Stimulated activated naive CD8-positive, alpha-beta T cell treated with anti-CD3 and anti-CD28 coated beads, Interleukin-15, amount 100 ng/mL, for 72 hours (primary cell): ENCODE data around the gene ELP2.

Experiments used
- ATAC-seq: fragments of 150-1000 bp; cut with Tn5 transposase; 2 replicates; pipeline ENCODE4 v1.10.0; 2021; ENCODE audit warnings: mild to moderate bottlenecking, moderate library complexity
- DNase-seq, 2 donors: peaks; one replicate each; pipeline ENCODE4 v3.0.0; 2021 to 2022
- H3K27ac Mint-ChIP-seq, 2 donors: one replicate each; pipeline ENCODE4 v1.8.0; 2022; ENCODE audit warnings: mild to moderate bottlenecking in 2 of 2, mixed read lengths in 2 of 2, moderate library complexity in 2 of 2
- H3K27me3 Mint-ChIP-seq: one replicate; pipeline ENCODE4 v1.8.0; 2022; ENCODE audit warnings: mixed read lengths
- H3K4me1 Mint-ChIP-seq: one replicate; pipeline ENCODE4 v1.8.0; 2022; ENCODE audit warnings: mild to moderate bottlenecking, mixed read lengths
- H3K4me3 Mint-ChIP-seq, 2 donors: one replicate each; pipeline ENCODE4 v1.8.0; 2022; ENCODE audit warnings: mild to moderate bottlenecking in 2 of 2, mixed read lengths in 2 of 2, moderate library complexity in 1 of 2
- H3K9me3 Mint-ChIP-seq, 2 donors: one replicate each; pipeline ENCODE4 v1.8.0; 2022; ENCODE audit warnings: mixed read lengths in 2 of 2

Gene ELP2

GRCh38 chr18:36187826-36188721 is 58.4 kb downstream of the ELP2 start:
- DNase-seq (no peak), ATAC-seq (peak; percentile 3)
- Mint-ChIP-seq H3K9me3 (no peaks in the 10 kb centered on the region), H3K27ac (no peak overlapping the region), H3K4me3 (peak overlapping the region; percentile 72 to 82), H3K4me1 (peaks cover 14% of the 10 kb centered on the region), H3K27me3 (peaks cover 40% of the 10 kb centered on the region)

DNA sequence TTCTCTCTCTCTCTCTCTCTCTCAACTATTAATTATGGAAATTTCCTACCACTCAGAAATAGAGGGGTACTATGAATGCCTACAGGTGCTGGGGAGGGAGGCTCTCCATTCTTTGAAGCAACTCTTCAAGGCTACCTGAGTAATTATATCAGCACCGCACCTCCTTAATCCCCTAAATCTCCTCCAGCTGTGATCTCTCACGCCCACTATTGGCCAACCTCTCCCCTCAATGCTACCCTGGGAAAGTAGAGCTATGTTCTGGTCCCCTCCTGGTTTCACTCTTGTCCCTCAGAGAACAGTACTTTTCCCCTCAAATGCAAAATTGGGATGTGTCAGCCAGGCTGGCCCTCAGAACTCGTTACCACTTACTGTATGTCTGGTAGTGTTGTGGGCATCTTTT is 59.2 kb downstream of the ELP2 start:
- peaks cover 14% of the 10 kb centered on the region for H3K4me1 Mint-ChIP-seq
- H3K27me3 Mint-ChIP-seq: peaks cover 40% of the 10 kb centered on the region
- H3K9me3 Mint-ChIP-seq: no peaks in the 10 kb centered on the region
- DNase-seq (no peak), ATAC-seq (no peak)
- H3K4me3 Mint-ChIP-seq: peak overlapping the region in 1 of 2 donors; percentile 25
- peak overlapping the region in 1 of 2 donors; percentile 22 for H3K27ac Mint-ChIP-seq

GRCh38 chr18:36189486-36189885 is 59.8 kb downstream of the ELP2 start:
- peaks cover 14% of the 10 kb centered on the region for H3K4me1 Mint-ChIP-seq
- H3K4me3 Mint-ChIP-seq: no peak overlapping the region
- ATAC-seq (no peak), DNase-seq (no peak)
- no peaks in the 10 kb centered on the region for H3K9me3 Mint-ChIP-seq
- peaks cover 41% of the 10 kb centered on the region for H3K27me3 Mint-ChIP-seq
- no peak overlapping the region for H3K27ac Mint-ChIP-seq

DNA sequence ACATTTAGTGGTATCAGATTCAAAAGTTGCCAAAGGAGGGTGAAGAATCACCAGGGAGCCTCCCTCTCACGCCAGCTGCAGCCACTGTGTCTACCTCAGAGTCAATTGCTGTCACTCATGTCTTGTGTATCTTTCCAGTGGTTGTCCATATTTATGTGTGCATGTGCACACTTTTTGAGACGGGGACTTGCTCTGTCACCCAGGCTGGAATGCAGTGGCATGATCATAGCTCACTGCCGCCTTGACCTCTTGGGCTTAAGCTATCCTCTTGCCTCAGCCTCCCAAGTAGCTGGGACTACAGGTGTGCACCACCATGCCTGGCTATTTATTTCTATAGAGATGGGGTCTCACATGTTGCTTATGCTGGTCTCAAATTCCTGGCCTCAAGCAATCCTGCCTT is 61.6 kb downstream of the ELP2 start:
- H3K27me3 Mint-ChIP-seq: peaks cover 50% of the 10 kb centered on the region
- no peak overlapping the region for H3K27ac Mint-ChIP-seq
- H3K4me1 Mint-ChIP-seq: peaks cover 14% of the 10 kb centered on the region
- DNase-seq (no peak), ATAC-seq (no peak)
- no peaks in the 10 kb centered on the region for H3K9me3 Mint-ChIP-seq
- H3K4me3 Mint-ChIP-seq: no peak overlapping the region

DNA sequence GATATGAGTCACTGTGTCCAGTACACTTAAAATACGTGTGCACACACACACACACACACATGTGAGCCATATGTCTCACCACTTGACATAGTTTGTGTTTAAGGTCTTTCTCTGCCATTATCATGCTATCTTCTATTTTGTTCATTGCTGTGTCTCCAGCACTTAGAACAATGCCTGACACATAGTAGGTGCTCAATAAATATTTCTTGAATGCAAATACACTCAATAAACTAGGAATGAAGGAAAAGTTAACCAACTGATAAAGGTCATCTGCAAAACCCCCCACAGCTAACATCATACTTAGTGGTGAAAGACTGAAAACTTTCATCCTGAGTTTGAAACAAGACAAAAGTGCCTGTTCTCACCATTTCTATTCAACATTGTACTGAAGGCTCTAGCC is 62.0 kb downstream of the ELP2 start:
- ATAC-seq (no peak), DNase-seq (no peak)
- Mint-ChIP-seq H3K4me3 (no peak overlapping the region), H3K27me3 (peaks cover 50% of the 10 kb centered on the region), H3K9me3 (no peaks in the 10 kb centered on the region), H3K4me1 (peaks cover 14% of the 10 kb centered on the region), H3K27ac (no peak overlapping the region)

DNA sequence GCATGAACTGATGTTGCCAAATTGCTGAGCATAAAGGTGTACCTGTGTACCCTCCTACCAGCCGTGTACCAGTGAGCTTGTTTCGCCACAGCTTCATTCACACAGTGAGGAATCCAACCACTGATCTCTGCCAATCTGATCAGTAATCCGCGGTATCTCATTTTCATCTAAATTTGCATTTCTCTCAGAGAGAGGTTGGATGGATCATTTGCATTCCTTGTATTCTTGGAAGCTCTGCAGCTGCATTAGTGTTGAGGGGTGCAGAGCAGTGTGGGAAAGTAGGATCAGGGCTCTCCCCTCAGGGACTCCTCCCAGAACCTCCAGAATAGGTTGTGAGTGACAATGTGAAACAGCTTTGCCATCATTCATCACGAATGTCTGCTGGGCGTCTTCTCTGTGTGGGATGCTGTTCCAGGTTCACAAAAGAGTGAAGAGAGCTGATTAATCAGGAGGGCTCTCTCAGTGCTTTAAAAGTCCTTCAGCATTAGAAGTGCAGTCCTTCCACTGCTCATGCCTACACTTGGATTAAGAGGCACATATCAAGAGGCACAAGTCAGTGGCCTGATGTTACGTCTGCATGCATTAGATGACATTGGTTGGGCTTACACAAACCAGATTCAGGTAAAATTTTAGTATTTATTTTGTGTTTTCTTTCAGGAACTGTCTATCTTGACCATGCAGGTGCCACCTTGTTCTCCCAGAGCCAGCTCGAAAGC is 65.1 kb downstream of the ELP2 start:
- Mint-ChIP-seq H3K4me3 (no peak overlapping the region), H3K4me1 (no peaks in the 10 kb centered on the region), H3K27me3 (peaks cover 28% of the 10 kb centered on the region), H3K27ac (no peak overlapping the region), H3K9me3 (no peaks in the 10 kb centered on the region)
- ATAC-seq: no peak
- DNase-seq: no peak

DNA sequence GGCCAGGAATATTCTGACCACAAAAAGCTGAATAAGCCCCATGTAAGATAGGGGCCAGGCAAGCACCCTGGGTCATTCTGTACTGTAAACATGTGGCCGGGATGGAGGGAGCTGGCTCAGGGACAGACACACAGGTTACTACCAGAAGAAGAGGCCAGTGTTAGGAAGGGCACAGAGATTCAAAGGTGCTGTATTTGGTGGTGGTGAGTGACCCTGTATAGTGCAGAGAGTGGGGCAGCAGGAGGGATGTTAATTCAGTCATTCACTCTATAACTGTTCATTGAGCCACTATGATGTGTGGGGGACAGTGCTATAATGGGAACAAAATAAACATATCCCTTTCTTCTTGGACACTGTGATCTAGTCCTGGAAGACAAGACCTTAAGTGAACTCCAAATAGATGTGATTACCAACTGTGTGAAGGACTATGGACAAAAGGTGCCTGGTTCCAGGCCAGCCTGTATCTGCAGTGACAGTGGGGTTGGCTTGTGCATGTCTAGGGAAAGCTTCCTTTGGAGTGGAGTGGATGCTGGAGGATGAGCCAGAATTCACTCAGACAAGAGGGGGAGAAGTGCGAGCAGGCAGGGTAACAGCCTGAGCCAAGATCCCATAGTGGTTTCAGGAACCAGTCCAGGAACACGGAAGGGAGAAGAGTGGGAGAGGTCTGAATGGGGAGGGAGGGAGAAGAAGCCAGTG is 65.9 kb downstream of the ELP2 start:
- H3K9me3 Mint-ChIP-seq: no peaks in the 10 kb centered on the region

DNA sequence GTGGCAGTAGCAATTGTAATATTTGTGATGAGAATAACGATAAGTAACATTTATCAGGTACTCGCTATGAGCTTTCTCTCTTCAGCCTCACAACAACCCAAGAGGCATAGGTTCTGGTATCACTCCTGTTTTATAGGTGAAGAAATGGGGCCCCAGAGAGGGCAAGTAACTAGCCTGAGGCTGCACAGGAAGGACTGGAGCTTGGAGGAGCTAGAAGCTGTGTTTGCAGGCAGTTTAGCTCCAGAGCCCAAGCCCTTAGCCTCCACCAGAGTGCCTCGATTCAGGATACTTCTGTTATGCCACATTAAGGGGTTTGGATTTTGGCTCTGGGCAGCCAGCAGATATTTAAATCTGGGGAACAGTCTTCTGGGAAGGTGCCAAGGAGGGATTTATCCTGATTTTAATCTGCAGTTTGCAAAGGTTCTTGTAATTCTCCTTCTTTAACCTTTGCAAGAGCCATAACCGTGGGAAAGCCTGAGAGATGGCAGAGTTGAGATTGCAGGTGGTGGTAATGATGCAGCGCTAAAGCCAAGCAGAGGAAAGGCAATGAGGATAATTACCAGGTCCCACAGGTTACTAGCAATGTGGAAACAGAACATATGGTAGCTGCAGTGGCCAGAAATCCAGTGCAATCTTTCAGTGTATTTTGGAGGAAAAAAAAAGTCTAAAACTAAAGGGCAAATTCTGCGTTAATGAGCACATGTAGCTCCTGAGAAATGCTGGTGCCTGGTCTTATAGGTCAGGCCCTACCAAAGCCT is 66.7 kb downstream of the ELP2 start:
- Mint-ChIP-seq H3K4me1 (no peaks in the 10 kb centered on the region), H3K27me3 (peaks cover 18% of the 10 kb centered on the region), H3K4me3 (no peak overlapping the region), H3K9me3 (no peaks in the 10 kb centered on the region), H3K27ac (no peak overlapping the region)
- DNase-seq: no peak
- ATAC-seq: no peak

More for the DNA sequence above, 65.9 kb downstream of the ELP2 start:
- no peak for ATAC-seq
- Mint-ChIP-seq H3K27ac (peak overlapping the region in 1 of 2 donors; percentile 83), H3K4me1 (no peaks in the 10 kb centered on the region), H3K4me3 (no peak overlapping the region), H3K27me3 (peaks cover 22% of the 10 kb centered on the region)
- no peak for DNase-seq

- H3K4me3 Mint-ChIP-seq: no peak overlapping the region
- H3K27ac Mint-ChIP-seq: no peak overlapping the region
- ATAC-seq (no peak), DNase-seq (no peak)
- no peaks in the 10 kb centered on the region for H3K9me3 Mint-ChIP-seq
- no peaks in the 10 kb centered on the region for H3K4me1 Mint-ChIP-seq
- H3K27me3 Mint-ChIP-seq: peaks cover 18% of the 10 kb centered on the region
Observed at GRCh38 chr18:36197511-36198166, 67.9 kb downstream of the ELP2 start.

GRCh38 chr18:36199691-36200295 is 70.1 kb downstream of the ELP2 start:
- ATAC-seq: no peak
- no peaks in the 10 kb centered on the region for H3K4me1 Mint-ChIP-seq
- H3K4me3 Mint-ChIP-seq: no peak overlapping the region
- H3K9me3 Mint-ChIP-seq: no peaks in the 10 kb centered on the region
- H3K27ac Mint-ChIP-seq: peak overlapping the region; percentile 6 to 49
- H3K27me3 Mint-ChIP-seq: peaks cover 14% of the 10 kb centered on the region
- no peak for DNase-seq

DNA sequence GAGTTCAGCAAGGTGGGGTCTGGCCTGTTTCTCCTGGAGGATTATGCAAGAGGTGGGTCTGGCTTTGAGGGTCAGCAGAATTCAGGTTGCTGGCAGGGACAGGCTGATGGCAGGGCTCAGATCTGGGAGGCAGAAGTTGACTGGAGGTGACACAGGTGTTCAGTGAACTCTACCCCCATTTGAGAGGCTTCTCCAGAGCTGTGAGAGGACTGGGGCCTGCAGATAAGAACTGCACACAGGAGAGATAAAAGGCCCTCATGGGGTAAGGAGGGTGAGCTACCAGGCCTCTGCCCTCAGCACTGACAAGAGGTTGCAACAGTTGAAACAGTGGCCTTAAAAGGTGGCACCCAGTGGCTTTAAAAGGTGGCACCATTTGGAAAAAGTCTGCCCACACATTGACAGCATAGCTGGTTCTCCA is 70.7 kb downstream of the ELP2 start:
- Mint-ChIP-seq H3K4me1 (no peaks in the 10 kb centered on the region), H3K27ac (peak overlapping the region in 1 of 2 donors; percentile 49), H3K9me3 (no peaks in the 10 kb centered on the region), H3K4me3 (no peak overlapping the region), H3K27me3 (peaks cover 8% of the 10 kb centered on the region)
- DNase-seq (no peak), ATAC-seq (no peak)

DNA sequence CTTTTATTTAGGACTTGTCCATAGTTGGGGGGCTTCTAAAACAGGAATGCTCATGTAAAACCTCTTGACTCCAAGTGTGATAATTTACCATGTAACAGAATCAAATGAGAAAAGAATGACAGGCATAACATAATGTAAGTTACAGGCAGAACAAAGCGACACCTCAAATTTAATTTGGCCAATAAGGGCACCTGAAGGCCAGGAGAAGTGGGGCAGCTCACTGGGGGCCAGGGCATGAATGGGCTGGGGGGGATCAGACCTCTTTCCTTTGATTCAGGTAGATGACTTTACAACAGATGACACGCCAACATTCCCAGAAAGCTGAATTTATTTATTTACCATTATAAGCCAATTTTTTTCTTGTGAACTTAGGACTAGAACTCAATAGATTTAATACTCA is 72.1 kb downstream of the ELP2 start:
- Mint-ChIP-seq H3K4me1 (no peaks in the 10 kb centered on the region), H3K4me3 (no peak overlapping the region), H3K27ac (no peak overlapping the region), H3K27me3 (no peaks in the 10 kb centered on the region), H3K9me3 (no peaks in the 10 kb centered on the region)
- DNase-seq (no peak), ATAC-seq (no peak)

- H3K27ac Mint-ChIP-seq: no peak overlapping the region
- H3K4me1 Mint-ChIP-seq: no peaks in the 10 kb centered on the region
- DNase-seq (no peak), ATAC-seq (no peak)
- H3K9me3 Mint-ChIP-seq: peaks cover 8 to 10% of the 10 kb centered on the region in 2 donors
- H3K27me3 Mint-ChIP-seq: peaks cover 5% of the 10 kb centered on the region
- no peak overlapping the region for H3K4me3 Mint-ChIP-seq
Observed at GRCh38 chr18:36203360-36203895, 73.7 kb downstream of the ELP2 start.

GRCh38 chr18:36205166-36205565 is 75.5 kb downstream of the ELP2 start:
- no peak overlapping the region for H3K4me3 Mint-ChIP-seq
- no peaks in the 10 kb centered on the region for H3K4me1 Mint-ChIP-seq
- DNase-seq (no peak), ATAC-seq (no peak)
- H3K27ac Mint-ChIP-seq: no peak overlapping the region
- H3K27me3 Mint-ChIP-seq: peaks cover 12% of the 10 kb centered on the region
- H3K9me3 Mint-ChIP-seq: peaks cover 8 to 16% of the 10 kb centered on the region in 2 donors
